ENCODE measurements around the gene MLLT11. TPM values are rescaled to one million over a fixed set of nuclear protein-coding genes. Genes with fewer than 3 reads are reported as not detected.
A peak's percentile ranks its signal among the peaks of the same experiment; 100 is the strongest.

MLLT11 gene, protein sequence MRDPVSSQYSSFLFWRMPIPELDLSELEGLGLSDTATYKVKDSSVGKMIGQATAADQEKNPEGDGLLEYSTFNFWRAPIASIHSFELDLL
- total RNA-seq (2014; rRNA removed; shearing (Covaris generic)): 8.1 and 11.0 TPM in 2 replicates

- DNase-seq (ENCODE audit: low spot score): peak; percentile 92
- in situ Hi-C loops (cut with HindIII; ENCODE audit: low sequenced_read_pairs): no loop called here
Observed at GRCh38 chr1:151060007-151060656, at the start of gene MLLT11. TSS of gene MLLT11 (plus strand) at chr1:151060397. CDS start at chr1:151067225, 6,828 bp downstream.

DNA sequence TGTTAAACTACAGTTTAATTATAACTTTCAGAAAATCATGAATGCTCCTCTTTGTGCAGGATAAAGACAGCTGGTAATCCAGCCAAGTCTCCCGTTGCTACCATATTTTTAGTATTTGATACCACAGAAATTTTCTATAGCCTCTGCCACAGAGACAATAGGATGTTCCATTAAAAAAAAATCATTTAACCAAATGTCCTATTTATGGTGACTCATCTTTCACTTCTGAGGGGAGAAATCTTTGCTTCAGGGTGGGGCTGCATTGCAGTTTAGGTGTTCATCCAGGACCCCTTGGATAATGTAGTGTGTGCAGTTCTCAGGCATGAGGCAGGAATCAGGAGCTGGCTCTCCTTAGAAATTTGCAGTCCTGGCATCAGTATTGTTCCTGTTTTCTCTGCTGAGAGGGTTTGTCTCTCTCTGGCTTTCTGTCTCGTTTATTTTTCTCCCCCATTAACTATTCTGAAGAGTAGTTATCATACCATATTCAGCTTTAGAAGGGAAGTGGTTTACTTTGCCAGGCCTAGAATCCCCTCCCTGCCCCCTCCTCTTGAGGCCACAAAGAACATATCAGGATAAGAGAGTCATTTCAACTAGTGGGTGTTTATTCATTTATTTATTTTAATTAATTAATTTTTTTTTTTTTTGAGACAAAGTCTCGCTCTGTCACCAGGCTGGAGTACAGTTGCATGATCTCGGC, 48.9 kb upstream of the MLLT11 start:
- DNase-seq (ENCODE audit: low spot score): no peak
- in situ Hi-C loops (cut with HindIII; ENCODE audit: low sequenced_read_pairs): no loop called here

GRCh38 chr1:151012684-151013471, 47.3 kb upstream of the MLLT11 start:
- in situ Hi-C loops (cut with HindIII; ENCODE audit: low sequenced_read_pairs): no loop called here
- no peak for DNase-seq (ENCODE audit: low spot score)

GRCh38 chr1:151013518-151013917, 46.7 kb upstream of the MLLT11 start:
- in situ Hi-C loops (cut with HindIII; ENCODE audit: low sequenced_read_pairs): no loop called here
- no peak for DNase-seq (ENCODE audit: low spot score)

DNA sequence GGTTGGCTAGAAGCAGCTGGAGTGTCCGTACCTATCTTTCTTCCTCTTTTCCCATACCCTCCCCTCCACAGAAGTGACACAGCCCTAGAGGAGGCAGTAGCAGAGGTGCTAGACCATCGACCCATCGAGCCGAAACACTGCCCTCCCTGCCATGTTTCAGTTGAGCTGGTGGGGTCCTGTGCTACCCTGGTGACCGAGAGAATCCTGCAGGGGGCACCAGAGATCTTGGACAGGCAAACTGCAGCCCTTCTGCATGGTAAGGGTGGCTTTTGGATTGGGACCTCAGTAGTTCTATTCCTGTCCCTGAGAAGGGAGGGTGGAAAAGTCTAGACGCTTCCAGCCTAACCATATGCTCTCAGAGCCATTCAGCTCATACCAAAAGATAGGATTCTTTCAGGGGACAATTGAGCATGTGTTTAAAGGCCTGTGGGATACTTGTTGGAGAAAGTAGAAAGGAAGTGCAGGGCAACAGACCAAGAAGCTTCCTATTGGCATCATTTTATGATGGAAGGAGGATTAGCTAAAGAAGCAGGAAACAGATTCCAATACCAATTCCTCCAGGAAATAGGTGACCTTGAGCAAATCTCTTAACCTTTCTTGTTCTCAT, 35.6 kb upstream of the MLLT11 start:
- in situ Hi-C loops (cut with HindIII; ENCODE audit: low sequenced_read_pairs): no loop called here
- peak; percentile 86 for DNase-seq (ENCODE audit: low spot score)

GRCh38 chr1:151026460-151026859, 33.7 kb upstream of the MLLT11 start:
- DNase-seq (ENCODE audit: low spot score): no peak

GRCh38 chr1:151032164-151032563, 28.0 kb upstream of the MLLT11 start:
- no peak for DNase-seq (ENCODE audit: low spot score)
- in situ Hi-C loops (cut with HindIII; ENCODE audit: low sequenced_read_pairs): no loop called here

More at GRCh38 chr1:151026460-151026859, 33.7 kb upstream of the MLLT11 start:
- in situ Hi-C loops (cut with HindIII; ENCODE audit: low sequenced_read_pairs): no loop called here

DNA sequence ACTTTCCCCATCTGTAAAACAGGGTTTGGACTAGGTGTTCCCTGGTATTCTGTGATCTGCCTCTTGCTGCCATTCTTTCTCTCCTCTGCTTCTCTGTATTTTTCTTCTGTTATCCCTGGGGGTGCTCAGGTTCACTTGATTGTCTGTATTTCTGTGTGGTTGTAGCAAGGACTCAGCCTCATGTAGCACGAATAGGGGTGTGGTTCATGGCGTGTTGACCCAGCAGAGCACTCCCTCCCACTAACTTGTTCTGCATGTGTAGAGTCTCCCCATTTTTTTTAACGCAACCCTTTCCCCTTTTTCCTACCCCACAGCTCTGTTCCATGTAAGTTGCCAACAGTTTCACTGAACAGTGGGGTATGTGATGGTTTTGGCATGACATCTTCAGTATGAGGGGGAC, 25.0 kb upstream of the MLLT11 start:
- in situ Hi-C loops (cut with HindIII; ENCODE audit: low sequenced_read_pairs): no loop called here

GRCh38 chr1:151036356-151036755, 23.8 kb upstream of the MLLT11 start, which contains the start of gene BNIPL:
TSS of gene BNIPL (plus strand) at chr1:151036586. CDS start at chr1:151036726, 140 bp downstream.
- in situ Hi-C loops (cut with HindIII; ENCODE audit: low sequenced_read_pairs): no loop called here
- no peak for DNase-seq (ENCODE audit: low spot score)

More for the DNA sequence above, 25.0 kb upstream of the MLLT11 start:
- DNase-seq (ENCODE audit: low spot score): no peak

GRCh38 chr1:151037032-151037431, 23.2 kb upstream of the MLLT11 start:
- DNase-seq (ENCODE audit: low spot score): no peak
- in situ Hi-C loops (cut with HindIII; ENCODE audit: low sequenced_read_pairs): no loop called here

- in situ Hi-C loops (cut with HindIII; ENCODE audit: low sequenced_read_pairs): no loop called here
- DNase-seq (ENCODE audit: low spot score): no peak
Observed at GRCh38 chr1:151039521-151039920, 20.7 kb upstream of the MLLT11 start.

- DNase-seq (ENCODE audit: low spot score): no peak
- in situ Hi-C loops (cut with HindIII; ENCODE audit: low sequenced_read_pairs): no loop called here
Observed at GRCh38 chr1:151043163-151043562, 17.0 kb upstream of the MLLT11 start.

- in situ Hi-C loops (cut with HindIII; ENCODE audit: low sequenced_read_pairs): no loop called here
- DNase-seq (ENCODE audit: low spot score): peak; percentile 81
Observed at GRCh38 chr1:151047591-151047924, 12.6 kb upstream of the MLLT11 start, which contains the start of gene C1orf56. TSS of gene C1orf56 (plus strand) at chr1:151047751. CDS start at chr1:151047848, 97 bp downstream.

DNA sequence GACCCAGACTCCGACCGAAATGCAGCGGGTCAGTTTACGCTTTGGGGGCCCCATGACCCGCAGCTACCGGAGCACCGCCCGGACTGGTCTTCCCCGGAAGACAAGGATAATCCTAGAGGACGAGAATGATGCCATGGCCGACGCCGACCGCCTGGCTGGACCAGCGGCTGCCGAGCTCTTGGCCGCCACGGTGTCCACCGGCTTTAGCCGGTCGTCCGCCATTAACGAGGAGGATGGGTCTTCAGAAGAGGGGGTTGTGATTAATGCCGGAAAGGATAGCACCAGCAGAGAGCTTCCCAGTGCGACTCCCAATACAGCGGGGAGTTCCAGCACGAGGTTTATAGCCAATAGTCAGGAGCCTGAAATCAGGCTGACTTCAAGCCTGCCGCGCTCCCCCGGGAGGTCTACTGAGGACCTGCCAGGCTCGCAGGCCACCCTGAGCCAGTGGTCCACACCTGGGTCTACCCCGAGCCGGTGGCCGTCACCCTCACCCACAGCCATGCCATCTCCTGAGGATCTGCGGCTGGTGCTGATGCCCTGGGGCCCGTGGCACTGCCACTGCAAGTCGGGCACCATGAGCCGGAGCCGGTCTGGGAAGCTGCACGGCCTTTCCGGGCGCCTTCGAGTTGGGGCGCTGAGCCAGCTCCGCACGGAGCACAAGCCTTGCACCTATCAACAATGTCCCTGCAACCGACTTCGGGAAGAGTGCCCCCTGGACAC, 12.1 kb upstream of the MLLT11 start:
- in situ Hi-C loops (cut with HindIII; ENCODE audit: low sequenced_read_pairs): no loop called here
- DNase-seq (ENCODE audit: low spot score): peak; percentile 87

GRCh38 chr1:151048645-151049032, 11.6 kb upstream of the MLLT11 start:
- in situ Hi-C loops (cut with HindIII; ENCODE audit: low sequenced_read_pairs): no loop called here
- DNase-seq (ENCODE audit: low spot score): no peak

DNA sequence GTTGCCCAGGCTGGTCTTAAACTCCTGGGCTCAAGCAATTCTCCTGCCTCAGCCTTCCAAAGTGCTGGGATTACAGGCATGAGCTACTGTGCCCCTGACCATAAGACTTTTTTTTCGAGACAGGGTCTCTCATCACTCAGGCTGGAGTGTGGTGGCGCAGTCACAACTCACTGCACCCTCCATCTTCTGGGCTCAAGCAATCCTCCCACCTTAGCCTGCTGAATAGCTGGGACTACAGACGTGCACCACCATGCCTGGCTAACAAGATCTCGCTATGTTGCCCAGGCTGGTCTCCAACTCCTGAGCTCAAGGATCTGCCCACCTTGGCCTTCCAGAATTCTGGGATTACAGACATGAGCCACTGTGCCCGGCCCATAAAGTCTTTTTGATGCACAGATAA, 10.7 kb upstream of the MLLT11 start:
- DNase-seq (ENCODE audit: low spot score): no peak
- in situ Hi-C loops (cut with HindIII; ENCODE audit: low sequenced_read_pairs): no loop called here

- DNase-seq (ENCODE audit: low spot score): no peak
- in situ Hi-C loops (cut with HindIII; ENCODE audit: low sequenced_read_pairs): no loop called here
Observed at GRCh38 chr1:151050051-151050688, 10.0 kb upstream of the MLLT11 start.

DNA sequence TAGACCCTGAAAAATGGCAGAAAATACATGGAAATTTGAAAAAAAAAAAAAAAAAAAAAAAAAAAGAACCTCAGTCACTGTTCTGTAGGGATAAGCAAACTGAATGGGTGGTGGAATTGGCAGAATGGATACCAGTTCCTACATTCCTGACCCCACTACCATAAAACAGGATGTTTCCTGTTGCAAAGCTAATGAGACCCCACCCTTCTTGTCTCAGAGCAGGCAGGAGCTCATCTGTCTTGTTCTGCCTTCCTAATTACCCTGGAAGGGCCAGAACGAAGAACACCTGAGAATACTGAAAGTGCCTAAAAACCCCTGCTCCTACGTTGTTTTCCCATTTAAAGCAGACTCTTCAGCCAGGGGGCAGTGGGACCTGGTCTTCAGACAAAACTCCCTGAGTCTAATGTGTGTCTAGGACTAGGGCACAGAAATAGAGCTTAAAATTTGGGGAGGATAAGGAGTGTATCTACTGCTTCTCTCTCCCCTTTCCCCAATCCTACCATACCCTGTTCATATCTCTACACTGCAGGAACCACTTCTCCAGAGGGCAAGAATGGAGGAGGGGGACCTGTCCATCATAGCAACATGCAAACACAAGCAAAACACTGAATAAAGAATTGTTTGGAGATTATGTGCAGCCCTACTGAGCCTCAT, 8.7 kb upstream of the MLLT11 start:
- in situ Hi-C loops (cut with HindIII; ENCODE audit: low sequenced_read_pairs): no loop called here
- no peak for DNase-seq (ENCODE audit: low spot score)

Measured in G401 (cell line).